ENCODE results near the gene PARN.
"Not testable (repeated sequence)": the region's sequence is repeated elsewhere in the genome, so short reads cannot be mapped to it uniquely, and the experiment has no call there.

The PARN gene

GRCh38 chr16:14641926-14642325, 11.9 kb upstream of the PARN start:
- Mint-ChIP-seq H3K4me3 (no peak overlapping the region), H3K27ac (peak overlapping the region; percentile 14), H3K9me3 (no peaks in the 10 kb centered on the region), H3K4me1 (peaks cover 7 to 30% of the 10 kb centered on the region in 2 donors), H3K36me3 (peaks cover 15 to 21% of the 10 kb centered on the region in 2 donors), H3K27me3 (no peaks in the 10 kb centered on the region)
- no peak for DNase-seq
- no peak for ATAC-seq (replicated peaks)

- Mint-ChIP-seq H3K27me3 (no peaks in the 10 kb centered on the region), H3K9me3 (no peaks in the 10 kb centered on the region), H3K4me3 (no peak overlapping the region), H3K4me1 (peaks cover 7 to 38% of the 10 kb centered on the region in 2 donors), H3K27ac (no peak overlapping the region), H3K36me3 (peaks cover 15 to 21% of the 10 kb centered on the region in 2 donors)
- ATAC-seq (replicated peaks) (no peak), DNase-seq (no peak)
Measured at GRCh38 chr16:14641206-14641605, 11.1 kb upstream of the PARN start.

- no peak overlapping the region for H3K4me3 Mint-ChIP-seq
- ATAC-seq (replicated peaks) (no peak), DNase-seq (no peak)
- H3K27me3 Mint-ChIP-seq: no peaks in the 10 kb centered on the region
- peaks cover 10 to 39% of the 10 kb centered on the region in 2 donors for H3K4me1 Mint-ChIP-seq
- H3K36me3 Mint-ChIP-seq: peaks cover 11 to 21% of the 10 kb centered on the region in 2 donors
- no peak overlapping the region for H3K27ac Mint-ChIP-seq
- no peaks in the 10 kb centered on the region for H3K9me3 Mint-ChIP-seq
Measured at GRCh38 chr16:14640538-14640937, 10.5 kb upstream of the PARN start.

- not testable (repeated sequence) for ATAC-seq (replicated peaks); H3K27ac Mint-ChIP-seq; H3K9me3 Mint-ChIP-seq; H3K27me3 Mint-ChIP-seq; DNase-seq; H3K4me3 Mint-ChIP-seq
- peaks cover 14 to 49% of the 10 kb centered on the region in 2 donors for H3K4me1 Mint-ChIP-seq
- H3K36me3 Mint-ChIP-seq: peaks cover 13 to 26% of the 10 kb centered on the region in 2 donors
Measured at GRCh38 chr16:14636951-14637240, 6.8 kb upstream of the PARN start.

GRCh38 chr16:14636179-14636950, 6.3 kb upstream of the PARN start:
- not testable (repeated sequence) for H3K27ac Mint-ChIP-seq; DNase-seq; H3K27me3 Mint-ChIP-seq; H3K9me3 Mint-ChIP-seq; ATAC-seq (replicated peaks); H3K4me3 Mint-ChIP-seq
- H3K36me3 Mint-ChIP-seq: peaks cover 13 to 24% of the 10 kb centered on the region in 2 donors
- H3K4me1 Mint-ChIP-seq: peaks cover 15 to 52% of the 10 kb centered on the region in 2 donors

GRCh38 chr16:14635395-14636165, 5.5 kb upstream of the PARN start:
- DNase-seq (no peak), ATAC-seq (replicated peaks) (no peak)
- Mint-ChIP-seq H3K4me1 (peaks cover 14 to 55% of the 10 kb centered on the region in 2 donors), H3K27ac (no peak overlapping the region), H3K27me3 (no peaks in the 10 kb centered on the region), H3K4me3 (no peak overlapping the region), H3K9me3 (no peaks in the 10 kb centered on the region), H3K36me3 (peaks cover 13 to 18% of the 10 kb centered on the region in 2 donors)

- H3K36me3 Mint-ChIP-seq: peaks cover 10 to 19% of the 10 kb centered on the region in 2 donors
- H3K27me3 Mint-ChIP-seq: no peaks in the 10 kb centered on the region
- peaks cover 2 to 4% of the 10 kb centered on the region in 2 donors for H3K9me3 Mint-ChIP-seq
- DNase-seq: no peak
- no peak overlapping the region for H3K27ac Mint-ChIP-seq
- peaks cover 20 to 51% of the 10 kb centered on the region in 2 donors for H3K4me1 Mint-ChIP-seq
- peak overlapping the region; percentile 89 to 100 for H3K4me3 Mint-ChIP-seq
- no peak for ATAC-seq (replicated peaks)
Measured at GRCh38 chr16:14634389-14634725, 4.3 kb upstream of the PARN start.

- H3K4me1 Mint-ChIP-seq: peaks cover 27 to 59% of the 10 kb centered on the region in 2 donors
- DNase-seq: peak; percentile 99
Measured at GRCh38 chr16:14632693-14633569, 2.9 kb upstream of the PARN start, which contains the start of gene BFAR. TSS of gene BFAR (plus strand) at chr16:14632951. CDS start at chr16:14644347, 11,396 bp downstream.

GRCh38 chr16:14630620-14631330, 715 bp upstream of the PARN start:
- peaks cover 20 to 35% of the 10 kb centered on the region in 2 donors for H3K36me3 Mint-ChIP-seq
- H3K27me3 Mint-ChIP-seq; H3K9me3 Mint-ChIP-seq; ATAC-seq (replicated peaks); DNase-seq: not testable (repeated sequence)
- peaks cover 24 to 46% of the 10 kb centered on the region in 2 donors for H3K4me1 Mint-ChIP-seq
- peak overlapping the region; percentile 97 for H3K27ac Mint-ChIP-seq
- H3K4me3 Mint-ChIP-seq: peak overlapping the region; percentile 95 to 98

More at GRCh38 chr16:14632693-14633569, 2.9 kb upstream of the PARN start, which contains the start of gene BFAR:
- H3K4me3 Mint-ChIP-seq: peak within 1 kb of the TSS; percentile 89 to 100
- H3K36me3 Mint-ChIP-seq: peaks cover 13 to 25% of the 10 kb centered on the region in 2 donors
- peaks cover 2 to 4% of the 10 kb centered on the region in 2 donors for H3K9me3 Mint-ChIP-seq
- H3K27ac Mint-ChIP-seq: peak within 1 kb of the TSS; percentile 99
- H3K27me3 Mint-ChIP-seq: no peaks in the 10 kb centered on the region
- peak; percentile 86 for ATAC-seq (replicated peaks)

- Mint-ChIP-seq H3K9me3 (peaks cover 2 to 4% of the 10 kb centered on the region in 2 donors), H3K36me3 (peaks cover 23 to 34% of the 10 kb centered on the region in 2 donors), H3K4me1 (peaks cover 21 to 35% of the 10 kb centered on the region in 2 donors), H3K4me3 (peak overlapping the region; percentile 95 to 98), H3K27ac (peak overlapping the region; percentile 97), H3K27me3 (no peaks in the 10 kb centered on the region)
- ATAC-seq (replicated peaks) (no peak), DNase-seq (peak; percentile 15)
Measured at GRCh38 chr16:14629612-14629918, 495 bp downstream of the PARN start.

GRCh38 chr16:14628806-14629611, 1.1 kb downstream of the PARN start:
- H3K9me3 Mint-ChIP-seq: peaks cover 2 to 4% of the 10 kb centered on the region in 2 donors
- DNase-seq: no peak
- H3K27ac Mint-ChIP-seq: peak overlapping the region; percentile 97
- H3K4me1 Mint-ChIP-seq: peaks cover 17 to 33% of the 10 kb centered on the region in 2 donors
- H3K36me3 Mint-ChIP-seq: peaks cover 22 to 33% of the 10 kb centered on the region in 2 donors
- H3K4me3 Mint-ChIP-seq: peak overlapping the region; percentile 95 to 98
- no peak for ATAC-seq (replicated peaks)
- no peaks in the 10 kb centered on the region for H3K27me3 Mint-ChIP-seq

- no peaks in the 10 kb centered on the region for H3K27me3 Mint-ChIP-seq
- peaks cover 18 to 31% of the 10 kb centered on the region in 2 donors for H3K4me1 Mint-ChIP-seq
- H3K9me3 Mint-ChIP-seq: peaks cover 2 to 4% of the 10 kb centered on the region in 2 donors
- ATAC-seq (replicated peaks): no peak
- DNase-seq: no peak
- H3K36me3 Mint-ChIP-seq: peaks cover 28 to 42% of the 10 kb centered on the region in 2 donors
- H3K4me3 Mint-ChIP-seq: no peak overlapping the region
- H3K27ac Mint-ChIP-seq: no peak overlapping the region
Measured at GRCh38 chr16:14627078-14627477, 3.0 kb downstream of the PARN start.

GRCh38 chr16:14618566-14618965, 11.5 kb downstream of the PARN start:
- peak overlapping the region; percentile 14 for H3K27ac Mint-ChIP-seq
- H3K36me3 Mint-ChIP-seq: peaks cover 29 to 38% of the 10 kb centered on the region in 2 donors
- H3K4me3 Mint-ChIP-seq: no peak overlapping the region
- no peaks in the 10 kb centered on the region for H3K27me3 Mint-ChIP-seq
- no peaks in the 10 kb centered on the region for H3K9me3 Mint-ChIP-seq
- peaks cover 0 to 8% of the 10 kb centered on the region in 2 donors for H3K4me1 Mint-ChIP-seq
- DNase-seq (no peak), ATAC-seq (replicated peaks) (no peak)

Data from stimulated activated naive B cell treated with anti-CD40 and anti-IgM and Interleukin-4, amounts not matched to agents 10 μg/mL and 1 μg/mL and 100 μg/mL, for 72 hours (primary cell).